ENCODE measurements around the gene PIGU. TPM values are rescaled to one million over a fixed set of nuclear protein-coding genes. Genes with fewer than 3 reads are reported as not detected.
"Not testable (repeated sequence)": the region's sequence is repeated elsewhere in the genome, so short reads cannot be mapped to it uniquely, and the experiment has no call there.

Gene PIGU
- total RNA-seq, 1 experiment from 2014 or later = 32.8 TPM

- Histone ChIP-seq H3K23me2 (ENCODE audit: insufficient read length, low read depth, low read length, poor library complexity, severe bottlenecking) (no peaks in the 10 kb centered on the region), H3K79me1 (ENCODE audit: insufficient read depth, low read depth, low read length, poor library complexity, severe bottlenecking) (no peaks in the 10 kb centered on the region), H3K56ac (ENCODE audit: insufficient read length, low read depth, low read length) (no peak overlapping the region), H3K9ac (ENCODE audit: extremely low read depth, insufficient read length, low read length) (no peak overlapping the region), H2AFZ (ENCODE audit: low read length) (no peak overlapping the region), H3K14ac (ENCODE audit: insufficient read depth, low read length) (no peak overlapping the region), H3K4me1 (ENCODE audit: insufficient read depth, low read length) (no peaks in the 10 kb centered on the region), H2AK5ac (ENCODE audit: insufficient read length, low read length) (no peak overlapping the region), H3K27ac (ENCODE audit: insufficient read length, low read depth, low read length) (no peak overlapping the region), H2BK12ac (ENCODE audit: insufficient read length, low read depth, low read length) (no peak overlapping the region), H3K18ac (ENCODE audit: insufficient read length, low read depth, low read length) (no peak overlapping the region), H3K23ac (ENCODE audit: insufficient read length, low read depth, low read length) (no peak overlapping the region), H3T11ph (ENCODE audit: low read length) (no peak overlapping the region), H4K5ac (ENCODE audit: insufficient read length, low read depth, low read length) (no peak overlapping the region), H2BK20ac (ENCODE audit: low read depth, low read length, poor library complexity, severe bottlenecking) (no peak overlapping the region), H3K4me2 (ENCODE audit: insufficient read depth, insufficient read length, low read length) (no peak overlapping the region), H4K8ac (replicated peaks; ENCODE audit: insufficient read length, low read depth, low read length) (no peak overlapping the region), H4K91ac (ENCODE audit: insufficient read length, low read depth, low read length) (no peak overlapping the region), H3K9me3 (ENCODE audit: control insufficient read depth, low read depth, low read length) (no peaks in the 10 kb centered on the region), H2BK15ac (ENCODE audit: low read depth, low read length) (no peak overlapping the region), H3K4ac (ENCODE audit: low read depth, low read length) (no peak overlapping the region), H2BK5ac (ENCODE audit: insufficient read length, low read length) (no peak overlapping the region), H4K20me1 (ENCODE audit: control insufficient read depth, insufficient read depth, insufficient read length) (no peaks in the 10 kb centered on the region), H2BK120ac (ENCODE audit: low read depth, low read length, poor library complexity, severe bottlenecking) (no peak overlapping the region), H3K79me2 (ENCODE audit: insufficient read depth, low read length) (no peaks in the 10 kb centered on the region), H3K27me3 (ENCODE audit: insufficient read depth, low read length) (no peaks in the 10 kb centered on the region)
- Mint-ChIP-seq H3K36me3 (ENCODE audit: insufficient read depth in 1 of 3, low read depth in 3 of 3) (peaks cover 19 to 55% (median 41%) of the 10 kb centered on the region in 3 experiments), H3K27me3 (ENCODE audit: low read depth) (no peaks in the 10 kb centered on the region; the same call in 1 of the 2 replicates), H3K4me3 (no peak overlapping the region), H3K4me1 (no peaks in the 10 kb centered on the region), H3K9me3 (peaks cover 8% of the 10 kb centered on the region in 2 experiments; a peak in 3 of 5 replicates), H3K27ac (no peak overlapping the region)
- DNase-seq = no peak
- TF ChIP-seq CTCF (conservative IDR thresholded peaks at IDR 0.05) = no peak
- WGBS (ENCODE audit: extremely low coverage, insufficient read length, low lambda C conversion rate) = no CpG with 5 or more reads among the region's 5 CpGs
These were observed 61.4 kb downstream of the PIGU start for GRCh38 chr20:34615477-34615876.

GRCh38 chr20:34611976-34612375 is 64.9 kb downstream of the PIGU start:
- H3K4me1 ChIP-seq (ENCODE audit: insufficient read depth, low read length); H4K91ac ChIP-seq (ENCODE audit: insufficient read length, low read depth, low read length); H3K79me1 ChIP-seq (ENCODE audit: insufficient read depth, low read depth, low read length, poor library complexity, severe bottlenecking); H3K4ac ChIP-seq (ENCODE audit: low read depth, low read length); H3K56ac ChIP-seq (ENCODE audit: insufficient read length, low read depth, low read length); H2AK5ac ChIP-seq (ENCODE audit: insufficient read length, low read length); H2BK15ac ChIP-seq (ENCODE audit: low read depth, low read length); H3K9me3 Mint-ChIP-seq; H3K23ac ChIP-seq (ENCODE audit: insufficient read length, low read depth, low read length); H2AFZ ChIP-seq (ENCODE audit: low read length); H3K4me2 ChIP-seq (ENCODE audit: insufficient read depth, insufficient read length, low read length); H2BK120ac ChIP-seq (ENCODE audit: low read depth, low read length, poor library complexity, severe bottlenecking); H2BK20ac ChIP-seq (ENCODE audit: low read depth, low read length, poor library complexity, severe bottlenecking); H3K14ac ChIP-seq (ENCODE audit: insufficient read depth, low read length); H4K5ac ChIP-seq (ENCODE audit: insufficient read length, low read depth, low read length); H3K4me3 Mint-ChIP-seq; H3T11ph ChIP-seq (ENCODE audit: low read length); H3K27ac ChIP-seq (ENCODE audit: insufficient read length, low read depth, low read length); H2BK12ac ChIP-seq (ENCODE audit: insufficient read length, low read depth, low read length); H2BK5ac ChIP-seq (ENCODE audit: insufficient read length, low read length); H3K9ac ChIP-seq (ENCODE audit: extremely low read depth, insufficient read length, low read length); DNase-seq; H3K27me3 Mint-ChIP-seq (ENCODE audit: low read depth); H3K9me3 ChIP-seq (ENCODE audit: control insufficient read depth, low read depth, low read length); H3K23me2 ChIP-seq (ENCODE audit: insufficient read length, low read depth, low read length, poor library complexity, severe bottlenecking); H4K8ac ChIP-seq (replicated peaks; ENCODE audit: insufficient read length, low read depth, low read length); H3K18ac ChIP-seq (ENCODE audit: insufficient read length, low read depth, low read length); H4K20me1 ChIP-seq (ENCODE audit: control insufficient read depth, insufficient read depth, insufficient read length); H3K79me2 ChIP-seq (ENCODE audit: insufficient read depth, low read length); H3K4me1 Mint-ChIP-seq; H3K27me3 ChIP-seq (ENCODE audit: insufficient read depth, low read length): not testable (repeated sequence)
- peaks cover 8 to 37% (median 28%) of the 10 kb centered on the region in 3 experiments; a peak in 6 of 7 replicates for H3K36me3 Mint-ChIP-seq (ENCODE audit: insufficient read depth in 1 of 3, low read depth in 3 of 3)
- H3K27ac Mint-ChIP-seq = peak overlapping the region in 1 of 3 experiments; percentile 27; a peak in 1 of 7 replicates
- WGBS (ENCODE audit: extremely low coverage, insufficient read length, low lambda C conversion rate) = no CpG with 5 or more reads among the region's 4 CpGs
